Lower leg skin (tissue), 4 donors: Measurements from ENCODE around the gene NTF4. TPM values are rescaled to one million over a fixed set of nuclear protein-coding genes. Genes with fewer than 3 reads are reported as not detected.

Experiments used
- DNase-seq, 2 donors: peaks; one replicate each; pipeline ENCODE4 v3.0.0-alpha.2; 2019; ENCODE audit warnings: low spot score in 2 of 2
- H3K4me3 ChIP-seq: fragments of 200-600 bp; sonication (generic); 2 replicates; pipeline ENCODE4 v1.5.1; 2017; ENCODE audit warnings: mild to moderate bottlenecking, low read depth; ENCODE audit not compliant: poor library complexity, severe bottlenecking
- POLR2A ChIP-seq, 2 donors: fragments of 450-650 bp; IDR thresholded peaks; one replicate each; pipeline ENCODE4 v1.6.1; 2016 to 2017; ENCODE audit warnings: antibody characterized with exemption in 2 of 2, mild to moderate bottlenecking in 1 of 2, moderate library complexity in 1 of 2
- WGBS, 2 donors: methylation state at CpG; one replicate each; pipeline ENCODE4 v1.1.5; 2018; 5-methylcytosine and 5-hydroxymethylcytosine counted together
- intact Hi-C: fragments of 100-400 bp; cut with DNase I; formaldehyde crosslinking; loops from one replicate; pipeline ENCODE4 v1.15.0; 2023; ENCODE audit warnings: low total_unique reads
- total RNA-seq, 4 donors: library from RNA; depleted of rRNA; stranded (reverse); fragments of >200 nt; gene quantifications; one replicate each; pipeline ENCODE4 v1.1.0, GENCODE V29; 2016
- TF ChIP-seq, protein P1 (sequence below), 3 donors: fragments of 450-650 bp; IDR thresholded peaks; one replicate each; pipeline ENCODE4 v1.5.1; 2016; ENCODE audit warnings: antibody characterized with exemption in 3 of 3, mild to moderate bottlenecking in 3 of 3, moderate library complexity in 2 of 3

The NTF4 gene
- total RNA-seq, 4 donors from 2014 or later, result 7.4 to 16.8 (median 8.4) TPM

DNA sequence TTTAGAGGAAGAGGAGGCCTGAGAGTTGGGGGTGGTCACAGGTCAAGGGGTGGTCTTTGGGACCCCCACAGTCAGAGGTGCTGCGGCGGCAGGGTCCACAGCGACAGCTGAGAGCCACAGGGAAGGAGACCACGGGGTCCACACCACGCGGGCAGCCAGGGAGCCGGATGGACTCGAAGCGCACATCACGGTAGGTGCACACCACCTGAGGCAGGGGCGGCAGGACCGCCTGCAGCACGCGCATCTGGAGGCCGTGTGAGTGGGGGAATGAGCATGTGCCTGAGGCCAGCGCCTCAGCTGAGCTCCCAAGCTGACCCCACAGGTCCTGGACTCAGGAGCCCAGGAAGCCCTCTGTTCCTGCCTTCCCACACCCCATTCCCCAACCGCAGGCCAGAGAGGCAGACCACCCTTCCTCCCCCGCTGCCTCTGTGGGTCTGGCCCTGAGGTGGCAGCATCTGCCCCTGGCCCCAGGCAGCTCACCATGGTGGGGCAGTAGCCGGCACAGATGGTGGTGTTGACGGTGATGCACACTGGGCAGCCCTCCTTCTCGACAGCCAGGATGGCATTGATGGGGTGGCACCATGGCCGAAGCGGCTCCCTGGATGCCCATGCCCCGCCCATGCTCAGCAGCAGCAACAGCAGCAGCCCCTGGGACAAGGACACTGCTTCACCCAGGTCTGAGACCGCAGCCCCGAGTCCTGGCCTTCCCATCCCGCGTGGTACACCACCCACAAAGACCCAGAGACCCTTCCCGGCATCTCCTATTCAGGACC, 48.4 kb downstream of the NTF4 start:
- H3K4me3 ChIP-seq, result no peak overlapping the region
- 85 to 88% methylated on average over 8 to 17 of the region's 29 CpGs for WGBS, 2 donors
- intact Hi-C loops, result no loop called here
- TF ChIP-seq, protein P1, sequence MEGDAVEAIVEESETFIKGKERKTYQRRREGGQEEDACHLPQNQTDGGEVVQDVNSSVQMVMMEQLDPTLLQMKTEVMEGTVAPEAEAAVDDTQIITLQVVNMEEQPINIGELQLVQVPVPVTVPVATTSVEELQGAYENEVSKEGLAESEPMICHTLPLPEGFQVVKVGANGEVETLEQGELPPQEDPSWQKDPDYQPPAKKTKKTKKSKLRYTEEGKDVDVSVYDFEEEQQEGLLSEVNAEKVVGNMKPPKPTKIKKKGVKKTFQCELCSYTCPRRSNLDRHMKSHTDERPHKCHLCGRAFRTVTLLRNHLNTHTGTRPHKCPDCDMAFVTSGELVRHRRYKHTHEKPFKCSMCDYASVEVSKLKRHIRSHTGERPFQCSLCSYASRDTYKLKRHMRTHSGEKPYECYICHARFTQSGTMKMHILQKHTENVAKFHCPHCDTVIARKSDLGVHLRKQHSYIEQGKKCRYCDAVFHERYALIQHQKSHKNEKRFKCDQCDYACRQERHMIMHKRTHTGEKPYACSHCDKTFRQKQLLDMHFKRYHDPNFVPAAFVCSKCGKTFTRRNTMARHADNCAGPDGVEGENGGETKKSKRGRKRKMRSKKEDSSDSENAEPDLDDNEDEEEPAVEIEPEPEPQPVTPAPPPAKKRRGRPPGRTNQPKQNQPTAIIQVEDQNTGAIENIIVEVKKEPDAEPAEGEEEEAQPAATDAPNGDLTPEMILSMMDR (IDR thresholded peaks at IDR 0.05), result no peak
- TF ChIP-seq POLR2A (IDR thresholded peaks at IDR 0.05), result no peak
- DNase-seq, result no peak

DNA sequence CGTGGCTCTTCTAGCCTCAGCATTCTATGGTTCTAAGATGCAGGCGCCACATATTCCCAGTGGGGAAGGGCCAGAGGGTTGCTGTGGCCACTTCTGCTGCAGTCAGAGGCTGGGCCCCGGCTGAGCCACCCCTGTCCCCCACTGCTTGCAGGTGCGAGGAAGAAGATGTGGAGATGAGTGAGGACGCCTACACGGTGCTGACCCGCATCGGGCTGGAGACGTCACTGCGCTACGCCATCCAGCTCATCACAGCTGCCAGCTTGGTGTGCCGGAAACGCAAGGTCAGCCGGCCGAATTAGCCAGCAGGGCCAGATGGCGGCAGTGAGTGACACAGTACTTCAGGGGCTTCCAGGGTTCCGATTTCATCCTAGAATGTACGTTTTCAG, 49.8 kb downstream of the NTF4 start:
- WGBS, 2 donors, result 93 to 94% methylated on average over 18 of the region's 18 CpGs
- TF ChIP-seq, protein P1 (IDR thresholded peaks at IDR 0.05), result no peak
- no peak for TF ChIP-seq POLR2A (IDR thresholded peaks at IDR 0.05)
- intact Hi-C loops, result no loop called here
- H3K4me3 ChIP-seq, result no peak overlapping the region
- DNase-seq, result no peak

DNA sequence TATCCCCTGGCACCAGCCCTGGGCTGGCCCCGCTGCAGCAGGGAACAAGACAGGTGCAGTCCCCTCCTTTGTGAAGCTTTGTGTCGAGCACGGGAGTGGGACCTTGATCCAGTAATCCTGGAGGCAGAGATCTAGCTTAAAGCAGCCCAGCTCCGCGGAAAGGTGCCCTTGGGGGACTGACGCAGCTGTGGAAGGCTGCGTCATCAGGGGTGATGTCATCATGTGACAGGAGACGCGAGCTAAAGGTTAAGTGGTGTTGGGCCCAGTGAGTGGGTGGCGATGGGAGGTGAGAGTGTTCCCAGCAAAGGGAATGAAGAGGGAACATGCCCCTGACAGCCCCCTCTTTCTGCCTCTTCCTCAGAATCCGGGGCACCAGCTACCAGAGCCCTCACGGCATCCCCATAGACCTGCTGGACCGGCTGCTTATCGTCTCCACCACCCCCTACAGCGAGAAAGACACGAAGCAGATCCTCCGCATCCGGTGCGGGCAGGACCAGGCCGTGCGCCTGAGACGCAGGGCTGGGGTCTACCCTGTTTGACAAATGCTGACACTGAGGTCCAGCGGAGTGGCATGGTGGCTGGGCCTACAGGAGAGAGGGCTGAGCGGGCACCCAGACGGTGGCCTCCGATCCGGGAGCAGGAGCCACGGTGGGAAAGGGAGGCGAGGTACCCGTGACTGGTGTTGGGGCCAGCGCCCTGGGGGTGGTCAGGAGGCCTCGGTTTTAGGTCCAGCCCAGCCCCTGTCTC, 50.3 kb downstream of the NTF4 start:
- no peak for DNase-seq
- H3K4me3 ChIP-seq, result no peak overlapping the region
- intact Hi-C loops, result no loop called here
- WGBS, 2 donors, result 89 to 91% methylated on average over 28 to 32 of the region's 32 CpGs
- TF ChIP-seq, protein P1 (IDR thresholded peaks at IDR 0.05), result no peak
- TF ChIP-seq POLR2A (IDR thresholded peaks at IDR 0.05), result no peak

DNA sequence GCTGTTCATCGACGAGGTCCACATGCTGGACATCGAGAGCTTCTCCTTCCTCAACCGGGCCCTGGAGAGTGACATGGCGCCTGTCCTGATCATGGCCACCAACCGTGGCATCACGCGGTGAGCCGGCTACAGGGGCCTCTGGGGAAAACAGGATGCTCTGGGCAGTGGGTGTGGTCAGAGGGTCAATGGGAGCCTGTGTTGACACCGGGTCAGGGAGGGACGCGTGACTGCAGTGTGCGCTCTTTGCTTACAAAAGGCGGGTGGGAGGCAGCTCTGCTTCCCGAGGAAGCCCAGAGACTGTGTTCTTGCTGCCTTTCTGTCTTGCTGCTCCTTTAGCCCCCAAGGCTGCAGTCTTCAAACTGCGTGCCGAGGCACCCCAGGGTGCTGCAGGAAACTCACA, 53.4 kb downstream of the NTF4 start:
- DNase-seq, result no peak
- no peak for TF ChIP-seq POLR2A (IDR thresholded peaks at IDR 0.05)
- TF ChIP-seq, protein P1 (IDR thresholded peaks at IDR 0.05), result no peak
- no peak overlapping the region for H3K4me3 ChIP-seq
- intact Hi-C loops, result no loop called here
- 84 to 97% methylated on average over 11 to 13 of the region's 17 CpGs for WGBS, 2 donors

Other genes starting within 250 kb of the NTF4 start
- gene HSD17B14, start 228.3 kb downstream of the NTF4 start, total RNA-seq, result 1 to 10 TPM; 1.6 to 6.6 (median 5.4) TPM
- gene PLEKHA4, start 196.2 kb downstream of the NTF4 start, total RNA-seq, result 1 to 10 TPM; 2.9 to 7.2 (median 6.3) TPM
- 100 to 1,000 TPM in 1 of 4 donors, 10 to 100 TPM in 3; 91.6 to 152 (median 97.5) TPM for gene PPP1R15A, start 192.4 kb downstream of the NTF4 start, total RNA-seq
- not detected for gene TULP2, start 166.1 kb downstream of the NTF4 start, total RNA-seq
- 100 to 1,000 TPM; 162 to 269 (median 189) TPM for gene NUCB1, start 164.5 kb downstream of the NTF4 start, total RNA-seq
- gene DHDH, start 131.1 kb downstream of the NTF4 start, total RNA-seq, result not detected
- 10 to 100 TPM; 15.5 to 36.3 (median 31.1) TPM for gene BAX, start 109.9 kb downstream of the NTF4 start, total RNA-seq
- gene FTL, start 99.5 kb downstream of the NTF4 start, total RNA-seq, result 1,000 to 10,000 TPM; 1,012 to 1,617 (median 1,174) TPM
- 10 to 100 TPM; 16.4 to 33.3 (median 20.5) TPM for gene GYS1, start 71.5 kb downstream of the NTF4 start, total RNA-seq
- gene RUVBL2, start 70.9 kb downstream of the NTF4 start, total RNA-seq, result 10 to 100 TPM; 61.3 to 83.8 (median 83.3) TPM
- gene LHB, start 47.7 kb downstream of the NTF4 start, total RNA-seq, result 1 to 10 TPM in 3 of 4 donors, not detected in 1; 1.2 to 4.2 (median 1.8) TPM
- gene CGB3, start 40.5 kb downstream of the NTF4 start, total RNA-seq, result not detected
- not detected for gene CGB2, start 32.9 kb downstream of the NTF4 start, total RNA-seq
- 1 to 10 TPM in 1 of 4 donors, not detected in 3; 2.2 TPM for gene CGB1, start 27.9 kb downstream of the NTF4 start, total RNA-seq
- not detected for gene CGB5, start 21.0 kb downstream of the NTF4 start, total RNA-seq
- not detected for gene CGB8, start 15.7 kb downstream of the NTF4 start, total RNA-seq
- 1 to 10 TPM; 1.0 to 8.8 (median 2.2) TPM for gene CGB7, start 7.1 kb downstream of the NTF4 start, total RNA-seq
- under 1 TPM in 1 of 4 donors, not detected in 3; 0.06 TPM for gene KCNA7, start 7.9 kb upstream of the NTF4 start, total RNA-seq
- gene SNRNP70, start 20.6 kb upstream of the NTF4 start, total RNA-seq, result 100 to 1,000 TPM; 172 to 375 (median 285) TPM
- gene LIN7B, start 49.6 kb upstream of the NTF4 start, total RNA-seq, result 10 to 100 TPM; 53.9 to 62.5 (median 54.7) TPM
- gene C19orf73, start 54.3 kb upstream of the NTF4 start, total RNA-seq, result 10 to 100 TPM in 1 of 4 donors, 1 to 10 TPM in 3; 4.9 to 11.2 (median 8.9) TPM
- gene PPFIA3, start 54.7 kb upstream of the NTF4 start, total RNA-seq, result 10 to 100 TPM; 52.3 to 78.1 (median 64.4) TPM
- gene HRC, start 90.6 kb upstream of the NTF4 start, total RNA-seq, result 1 to 10 TPM; 1.1 to 4.0 (median 1.2) TPM
- gene TRPM4, start 93.0 kb upstream of the NTF4 start, total RNA-seq, result 10 to 100 TPM; 50.7 to 76.2 (median 70.3) TPM